K562 (cell line): ENCODE results near the gene ESPN. TPM values are rescaled to one million over a fixed set of nuclear protein-coding genes. Genes with fewer than 3 reads are reported as not detected.
A peak's percentile ranks its signal among the peaks of the same experiment; 100 is the strongest.

ENCODE experiments used
- ATF7 ChIP-seq: fragments of 450-650 bp; IDR thresholded peaks from 2 replicates; pipeline ENCODE4 v1.7.1; 2014; ENCODE audit warnings: mild to moderate bottlenecking, moderate library complexity
- EP400 ChIP-seq: fragments of 450-650 bp; IDR thresholded peaks from 2 replicates; pipeline ENCODE4 v1.6.1; 2017; ENCODE audit warnings: antibody characterized with exemption, mild to moderate bottlenecking, moderate library complexity
- EWSR1 ChIP-seq: fragments of 450-650 bp; IDR thresholded peaks from 2 replicates; pipeline ENCODE4 v1.6.1; 2018; ENCODE audit warnings: borderline replicate concordance, mild to moderate bottlenecking, low read depth, moderate library complexity; ENCODE audit not compliant: partially characterized antibody
- GTF2F1 ChIP-seq: IDR thresholded peaks from 2 replicates; pipeline ENCODE4 v1.6.1; 2011; ENCODE audit warnings: low read depth, low read length, improper control_type of control experiment
- KHSRP ChIP-seq: fragments of 450-650 bp; IDR thresholded peaks from 2 replicates; pipeline ENCODE4 v1.6.1; 2017
- KLF1 ChIP-seq: fragments of 450-650 bp; IDR thresholded peaks from 2 replicates; pipeline ENCODE4 v1.6.1; 2016; ENCODE audit warnings: missing genetic modification characterization, missing compliant biosample characterization
- MAFG ChIP-seq: fragments of 450-650 bp; conservative IDR thresholded peaks from 2 replicates; pipeline ENCODE4 v1.6.1; 2016; ENCODE audit warnings: missing genetic modification characterization, missing compliant biosample characterization
- MTA3 ChIP-seq: fragments of 450-650 bp; formaldehyde crosslinking; IDR thresholded peaks from 2 replicates; pipeline ENCODE4 v1.6.1; 2017; ENCODE audit warnings: mild to moderate bottlenecking, borderline replicate concordance
- PHB ChIP-seq: fragments of 250-450 bp; sonication (Bioruptor Pico); IDR thresholded peaks from 2 replicates; pipeline ENCODE4 v1.5.0; 2021
- RUNX1 ChIP-seq: sonication (generic); IDR thresholded peaks from 2 replicates; pipeline ENCODE4 v1.6.1; 2016; ENCODE audit warnings: antibody characterized with exemption, low read depth
- SAFB2 ChIP-seq: fragments of 200-400 bp; formaldehyde crosslinking; IDR thresholded peaks from 2 replicates; pipeline ENCODE4 v1.6.1; 2018; ENCODE audit warnings: borderline replicate concordance, low read length, low read depth, moderate library complexity; ENCODE audit not compliant: severe bottlenecking
- U2AF1 ChIP-seq: fragments of 200-400 bp; formaldehyde crosslinking; optimal IDR thresholded peaks from 2 replicates; pipeline ENCODE3; 2017; ENCODE audit warnings: mild to moderate bottlenecking, low read depth, low read length, moderate library complexity
- XRCC4 ChIP-seq: IDR thresholded peaks from one replicate; pipeline ENCODE4 v1.6.1; 2011; ENCODE audit not compliant: insufficient read depth, insufficient read length; ENCODE audit errors: extremely low read depth
- XRCC5 ChIP-seq: fragments of 200-400 bp; formaldehyde crosslinking; IDR thresholded peaks from 2 replicates; pipeline ENCODE4 v1.6.1; 2017; ENCODE audit warnings: low read depth, mild to moderate bottlenecking, low read length
- ZC3H4 ChIP-seq: sonication (generic); formaldehyde crosslinking; IDR thresholded peaks from 2 replicates; pipeline ENCODE4 v1.9.0; 2021; ENCODE audit warnings: missing genetic modification reagents, borderline replicate concordance
- ZNF133 ChIP-seq: fragments of 250-450 bp; sonication (Bioruptor Pico); IDR thresholded peaks from 2 replicates; pipeline ENCODE4 v1.4.0; 2020; ENCODE audit warnings: mild to moderate bottlenecking
- ZNF165 ChIP-seq: fragments of 250-450 bp; sonication (Bioruptor Pico); IDR thresholded peaks from 2 replicates; pipeline ENCODE4 v1.4.0; 2020; ENCODE audit warnings: borderline replicate concordance
- ZNF583 ChIP-seq: fragments of 250-450 bp; sonication (Bioruptor Pico); IDR thresholded peaks from 2 replicates; pipeline ENCODE4 v1.4.0; 2020
- ZNF586 ChIP-seq: fragments of 450-650 bp; formaldehyde crosslinking; conservative IDR thresholded peaks from 2 replicates; pipeline ENCODE4 v1.4.0; 2020; ENCODE audit warnings: mild to moderate bottlenecking, moderate library complexity
- ZNF766 ChIP-seq: fragments of 200-800 bp; sonication (Bioruptor generic); conservative IDR thresholded peaks from 2 replicates; pipeline ENCODE4 v1.6.1; 2016; ENCODE audit warnings: missing genetic modification characterization, missing compliant biosample characterization
- ZNF830 ChIP-seq: fragments of 250-450 bp; sonication (Bioruptor Pico); IDR thresholded peaks from 2 replicates; pipeline ENCODE4 v1.5.0; 2021; ENCODE audit warnings: mild to moderate bottlenecking
- ZSCAN29 ChIP-seq: fragments of 450-650 bp; IDR thresholded peaks from 2 replicates; pipeline ENCODE4 v1.6.1; 2017
- polyA plus RNA-seq, 8 experiments: library from polyadenylated mRNA; depleted of rRNA in 4 of 8; stranded (reverse) in 5 of 8; unstranded in 3 of 8; fragments of >200 nt; fragmentation: Nextera tagmentation in 2 of 8; fragmentation: Illumina TruSeq in 1 of 8; extraction: Ambion mirVana in 2 of 8; extraction: Trizol in 1 of 8; gene quantifications; 2 replicates each; pipeline versions ENCODE4 v1.2.1 to v1.2.3, GENCODE V29; 2011 to 2014; ENCODE audit warnings: inconsistent platforms in 1 of 8, missing spikeins in 1 of 8
- total RNA-seq, 7 experiments: library from RNA; depleted of rRNA in 6 of 7; stranded (reverse); fragments of >200 nt in 6 of 7; fragmentation: Illumina TruSeq in 2 of 7; extraction: Trizol in 2 of 7; gene quantifications; 2 replicates each; pipeline versions ENCODE4 v1.2.1 to v1.2.3, GENCODE V29; 2011 to 2021; ENCODE audit warnings: low replicate concordance in 1 of 7
- TF ChIP-seq, protein P1 (sequence below): IDR thresholded peaks from 2 replicates; pipeline ENCODE4 v1.6.1; 2012; ENCODE audit warnings: low read depth, low read length, improper control_type of control experiment, borderline replicate concordance
- TF ChIP-seq, protein P2 (sequence below), 2 experiments: IDR thresholded peaks; 2 replicates each; pipeline ENCODE4 v1.6.1; 2011; ENCODE audit warnings: borderline replicate concordance in 1 of 2, control low read depth in 1 of 2, low read depth in 1 of 2, low read length in 1 of 2, mild to moderate bottlenecking in 1 of 2, mixed read lengths in 1 of 2, moderate library complexity in 1 of 2; ENCODE audit not compliant: insufficient read depth in 1 of 2, insufficient read length in 1 of 2, poor library complexity in 1 of 2, severe bottlenecking in 1 of 2; ENCODE audit errors: extremely low read depth in 1 of 2
- TF ChIP-seq, protein P3 (sequence below): fragments of 450-650 bp; IDR thresholded peaks from 2 replicates; pipeline ENCODE4 v1.6.1; 2016
- TF ChIP-seq, protein P4 (sequence below): fragments of 450-650 bp; formaldehyde crosslinking; IDR thresholded peaks from 2 replicates; pipeline ENCODE4 v1.4.0; 2020; ENCODE audit warnings: mild to moderate bottlenecking

ESPN gene
- total and polyA plus RNA-seq, 9 of the 15 experiments (the other 6 are each of a cell fraction or from before 2014, with no cell fraction given): 0.07 to 1.2 (median 0.45) TPM; not detected in 3

DNA sequence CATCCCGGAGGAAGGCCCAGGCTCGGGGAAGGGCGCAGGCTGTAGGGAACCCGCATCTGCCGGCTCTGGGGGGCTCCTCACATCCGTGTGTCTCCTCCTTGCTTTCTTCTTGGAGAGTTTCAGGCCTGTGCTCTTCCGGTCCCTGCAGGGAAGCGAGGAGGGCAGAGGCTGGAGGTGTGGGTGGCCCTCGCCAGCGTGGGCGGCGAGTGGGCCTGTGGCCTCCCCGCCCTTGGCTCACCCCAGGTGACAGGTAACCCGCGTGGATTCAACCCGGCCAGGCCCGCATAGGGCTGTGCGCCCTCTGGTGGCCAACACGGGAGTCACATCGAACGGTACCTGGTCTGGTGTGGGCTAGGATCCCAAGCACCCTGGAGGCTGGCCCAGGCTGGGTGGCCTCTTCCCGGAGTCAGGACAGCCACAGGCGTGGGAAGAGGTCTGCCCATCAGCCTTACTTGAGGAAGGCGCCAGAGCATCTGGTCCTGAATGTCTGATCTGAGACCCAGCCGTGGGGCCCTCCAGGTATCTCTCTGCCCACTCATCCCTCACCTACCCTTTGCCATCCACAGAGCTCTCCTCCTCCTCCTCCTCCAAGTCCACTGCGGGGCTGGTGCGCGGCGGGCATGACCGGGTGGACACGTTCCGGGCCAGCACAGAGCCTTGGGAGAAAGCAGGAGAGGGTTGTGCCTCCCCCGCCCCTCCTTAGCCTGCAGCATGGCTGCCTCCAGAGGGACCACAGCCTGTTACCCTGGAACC is 51.0 kb downstream of the ESPN start (continued):
- TF ChIP-seq, protein P1, sequence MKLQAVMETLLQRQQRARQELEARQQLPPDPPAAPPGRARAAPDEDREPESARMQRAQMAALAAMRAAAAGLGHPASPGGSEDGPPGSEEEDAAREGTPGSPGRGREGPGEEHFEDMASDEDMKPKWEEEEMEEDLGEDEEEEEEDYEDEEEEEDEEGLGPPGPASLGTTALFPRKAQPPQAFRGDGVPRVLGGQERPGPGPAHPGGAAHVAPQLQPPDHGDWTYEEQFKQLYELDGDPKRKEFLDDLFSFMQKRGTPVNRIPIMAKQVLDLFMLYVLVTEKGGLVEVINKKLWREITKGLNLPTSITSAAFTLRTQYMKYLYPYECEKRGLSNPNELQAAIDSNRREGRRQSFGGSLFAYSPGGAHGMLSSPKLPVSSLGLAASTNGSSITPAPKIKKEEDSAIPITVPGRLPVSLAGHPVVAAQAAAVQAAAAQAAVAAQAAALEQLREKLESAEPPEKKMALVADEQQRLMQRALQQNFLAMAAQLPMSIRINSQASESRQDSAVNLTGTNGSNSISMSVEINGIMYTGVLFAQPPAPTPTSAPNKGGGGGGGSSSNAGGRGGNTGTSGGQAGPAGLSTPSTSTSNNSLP: no peak
- no peak for TF ChIP-seq U2AF1
- TF ChIP-seq KLF1: no peak
- no peak for TF ChIP-seq ZNF766 (CRISPR knock-in tag)
- TF ChIP-seq, protein P2, sequence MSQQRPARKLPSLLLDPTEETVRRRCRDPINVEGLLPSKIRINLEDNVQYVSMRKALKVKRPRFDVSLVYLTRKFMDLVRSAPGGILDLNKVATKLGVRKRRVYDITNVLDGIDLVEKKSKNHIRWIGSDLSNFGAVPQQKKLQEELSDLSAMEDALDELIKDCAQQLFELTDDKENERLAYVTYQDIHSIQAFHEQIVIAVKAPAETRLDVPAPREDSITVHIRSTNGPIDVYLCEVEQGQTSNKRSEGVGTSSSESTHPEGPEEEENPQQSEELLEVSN (IDR thresholded peaks at IDR 0.05; ENCODE audit: borderline replicate concordance in 1 of 2, extremely low read depth in 1 of 2, insufficient read depth in 1 of 2, insufficient read length in 1 of 2, low read depth in 1 of 2, low read length in 1 of 2, poor library complexity in 1 of 2, severe bottlenecking in 1 of 2): peak in 1 of 2 experiments; percentile 21
- no peak for TF ChIP-seq GTF2F1
- TF ChIP-seq XRCC5: peak; percentile 93
- TF ChIP-seq ZSCAN29: no peak
- no peak for TF ChIP-seq MAFG
- no peak for TF ChIP-seq SAFB2
- TF ChIP-seq ZNF586 (CRISPR knock-in tag): no peak
- peak; percentile 70; the same call in 1 of the 2 replicates for TF ChIP-seq MTA3
- TF ChIP-seq ZNF583: no peak
- TF ChIP-seq, protein P3, sequence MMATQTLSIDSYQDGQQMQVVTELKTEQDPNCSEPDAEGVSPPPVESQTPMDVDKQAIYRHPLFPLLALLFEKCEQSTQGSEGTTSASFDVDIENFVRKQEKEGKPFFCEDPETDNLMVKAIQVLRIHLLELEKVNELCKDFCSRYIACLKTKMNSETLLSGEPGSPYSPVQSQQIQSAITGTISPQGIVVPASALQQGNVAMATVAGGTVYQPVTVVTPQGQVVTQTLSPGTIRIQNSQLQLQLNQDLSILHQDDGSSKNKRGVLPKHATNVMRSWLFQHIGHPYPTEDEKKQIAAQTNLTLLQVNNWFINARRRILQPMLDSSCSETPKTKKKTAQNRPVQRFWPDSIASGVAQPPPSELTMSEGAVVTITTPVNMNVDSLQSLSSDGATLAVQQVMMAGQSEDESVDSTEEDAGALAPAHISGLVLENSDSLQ: no peak
- no peak for TF ChIP-seq XRCC4
- TF ChIP-seq PHB (CRISPR knock-in tag): no peak
- TF ChIP-seq EWSR1: no peak
- TF ChIP-seq ATF7: 0 out of 2 replicates have a peak, but pooled peaks have one; percentile 10
- no peak for TF ChIP-seq ZNF830 (CRISPR knock-in tag)
- TF ChIP-seq RUNX1: no peak
- TF ChIP-seq ZNF133: no peak
- TF ChIP-seq ZNF165 (CRISPR knock-in tag): no peak
- TF ChIP-seq, protein P4, sequence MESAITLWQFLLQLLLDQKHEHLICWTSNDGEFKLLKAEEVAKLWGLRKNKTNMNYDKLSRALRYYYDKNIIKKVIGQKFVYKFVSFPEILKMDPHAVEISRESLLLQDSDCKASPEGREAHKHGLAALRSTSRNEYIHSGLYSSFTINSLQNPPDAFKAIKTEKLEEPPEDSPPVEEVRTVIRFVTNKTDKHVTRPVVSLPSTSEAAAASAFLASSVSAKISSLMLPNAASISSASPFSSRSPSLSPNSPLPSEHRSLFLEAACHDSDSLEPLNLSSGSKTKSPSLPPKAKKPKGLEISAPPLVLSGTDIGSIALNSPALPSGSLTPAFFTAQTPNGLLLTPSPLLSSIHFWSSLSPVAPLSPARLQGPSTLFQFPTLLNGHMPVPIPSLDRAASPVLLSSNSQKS (CRISPR knock-in tag): no peak
- no peak for TF ChIP-seq ZC3H4 (CRISPR knock-in tag)
- no peak for TF ChIP-seq KHSRP
- TF ChIP-seq EP400: no peak
